Measurements from ENCODE around the gene ACO2.

The ACO2 gene

GRCh38 chr22:41487037-41487935 lies 18.4 kb downstream of the ACO2 start:
- no peak for DNase-seq (ENCODE audit: insufficient read length, low spot score)
- TF ChIP-seq, protein P1, sequence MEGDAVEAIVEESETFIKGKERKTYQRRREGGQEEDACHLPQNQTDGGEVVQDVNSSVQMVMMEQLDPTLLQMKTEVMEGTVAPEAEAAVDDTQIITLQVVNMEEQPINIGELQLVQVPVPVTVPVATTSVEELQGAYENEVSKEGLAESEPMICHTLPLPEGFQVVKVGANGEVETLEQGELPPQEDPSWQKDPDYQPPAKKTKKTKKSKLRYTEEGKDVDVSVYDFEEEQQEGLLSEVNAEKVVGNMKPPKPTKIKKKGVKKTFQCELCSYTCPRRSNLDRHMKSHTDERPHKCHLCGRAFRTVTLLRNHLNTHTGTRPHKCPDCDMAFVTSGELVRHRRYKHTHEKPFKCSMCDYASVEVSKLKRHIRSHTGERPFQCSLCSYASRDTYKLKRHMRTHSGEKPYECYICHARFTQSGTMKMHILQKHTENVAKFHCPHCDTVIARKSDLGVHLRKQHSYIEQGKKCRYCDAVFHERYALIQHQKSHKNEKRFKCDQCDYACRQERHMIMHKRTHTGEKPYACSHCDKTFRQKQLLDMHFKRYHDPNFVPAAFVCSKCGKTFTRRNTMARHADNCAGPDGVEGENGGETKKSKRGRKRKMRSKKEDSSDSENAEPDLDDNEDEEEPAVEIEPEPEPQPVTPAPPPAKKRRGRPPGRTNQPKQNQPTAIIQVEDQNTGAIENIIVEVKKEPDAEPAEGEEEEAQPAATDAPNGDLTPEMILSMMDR (IDR thresholded peaks at IDR 0.05; ENCODE audit: insufficient read depth, missing control alignments): no peak
- no peak for FAIRE-seq

DNA sequence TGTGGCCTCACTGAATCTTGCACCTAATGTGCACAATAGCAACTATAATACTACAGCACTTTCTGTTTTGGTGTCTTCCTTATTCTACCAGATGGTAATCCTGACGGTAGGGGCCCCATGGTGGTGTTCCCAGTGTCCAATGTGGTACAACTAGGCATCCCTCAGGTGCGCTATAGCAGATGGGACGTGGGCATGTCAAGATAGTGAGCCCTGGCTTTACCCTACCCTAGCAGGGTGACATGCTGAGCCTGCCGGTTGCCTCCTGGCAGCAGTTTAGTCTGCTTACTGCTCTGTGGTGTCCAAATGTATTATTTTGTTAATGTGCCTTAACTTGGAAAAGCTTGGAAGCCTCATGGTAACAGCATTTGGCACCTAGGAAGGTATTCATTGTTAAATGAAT lies 19.2 kb downstream of the ACO2 start:
- DNase-seq (ENCODE audit: insufficient read length, low spot score) (no peak), FAIRE-seq (no peak)
- TF ChIP-seq, protein P1 (IDR thresholded peaks at IDR 0.05; ENCODE audit: insufficient read depth, missing control alignments): no peak

DNA sequence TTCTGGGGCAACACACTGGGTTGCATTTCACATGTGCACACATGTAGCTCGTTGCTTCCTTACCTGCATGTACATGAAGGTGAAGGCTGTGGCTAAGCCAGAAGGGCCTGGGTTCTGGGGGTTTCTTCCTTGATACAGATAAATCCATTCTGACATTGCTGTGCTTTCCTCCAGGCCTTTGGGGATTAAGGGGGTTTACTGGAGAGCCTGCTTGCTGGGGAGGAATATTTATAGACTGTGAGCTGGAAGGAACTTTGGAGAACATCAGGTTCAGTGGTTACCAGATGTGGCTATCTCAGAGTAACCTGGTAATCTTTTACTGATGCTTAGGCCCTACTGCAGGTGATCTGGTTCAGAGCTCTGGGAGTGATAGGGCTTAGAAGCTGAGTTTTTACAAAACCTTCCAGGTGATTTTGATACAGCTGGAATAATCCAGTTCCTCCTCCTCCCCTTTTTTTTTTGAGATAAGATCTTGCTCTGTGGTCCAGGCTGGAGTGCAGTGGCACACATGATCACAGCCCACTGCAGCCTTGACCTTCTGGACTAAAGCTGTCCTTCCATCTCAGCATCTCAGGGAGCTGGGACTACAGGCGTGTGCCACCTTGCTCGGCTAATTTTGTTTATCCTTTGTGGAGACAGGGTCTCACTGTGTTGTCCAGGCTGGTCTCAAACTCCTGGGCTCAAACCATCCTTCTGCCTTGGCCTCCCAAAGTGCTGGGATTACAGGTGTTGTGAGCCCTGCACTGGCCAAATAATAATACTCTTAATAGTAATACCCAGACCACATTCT lies 19.9 kb downstream of the ACO2 start:
- TF ChIP-seq, protein P1 (IDR thresholded peaks at IDR 0.05; ENCODE audit: insufficient read depth, missing control alignments): no peak
- FAIRE-seq: no peak
- no peak for DNase-seq (ENCODE audit: insufficient read length, low spot score)

GRCh38 chr22:41491374-41492100 lies 22.6 kb downstream of the ACO2 start:
- no peak for DNase-seq (ENCODE audit: insufficient read length, low spot score)
- TF ChIP-seq, protein P1 (IDR thresholded peaks at IDR 0.05; ENCODE audit: insufficient read depth, missing control alignments): no peak
- FAIRE-seq: no peak

- TF ChIP-seq, protein P1 (IDR thresholded peaks at IDR 0.05; ENCODE audit: insufficient read depth, missing control alignments): no peak
Measured at GRCh38 chr22:41498303-41498835, 29.5 kb downstream of the ACO2 start.

GRCh38 chr22:41499624-41500280 lies 30.8 kb downstream of the ACO2 start:
- DNase-seq (ENCODE audit: insufficient read length, low spot score) (no peak), FAIRE-seq (no peak)
- TF ChIP-seq, protein P1 (IDR thresholded peaks at IDR 0.05; ENCODE audit: insufficient read depth, missing control alignments): no peak

More at GRCh38 chr22:41498303-41498835, 29.5 kb downstream of the ACO2 start:
- no peak for DNase-seq (ENCODE audit: insufficient read length, low spot score)
- no peak for FAIRE-seq

Data from D721Med (cell line).